Glutamatergic neuron (in vitro differentiated cells): Measurements from ENCODE around the gene EDC4. TPM values are rescaled to one million over a fixed set of nuclear protein-coding genes. Genes with fewer than 3 reads are reported as not detected.

Experiments used
- DNase-seq: peaks from one replicate; pipeline ENCODE4 v3.0.0; 2022
- H3K27ac Mint-ChIP-seq: one replicate; pipeline ENCODE4 v1.8.0; 2020; ENCODE audit warnings: mild to moderate bottlenecking, mixed read lengths, inconsistent platforms; ENCODE audit not compliant: unreplicated experiment
- H3K27me3 Mint-ChIP-seq: one replicate; pipeline ENCODE4 v1.8.0; 2020; ENCODE audit warnings: mild to moderate bottlenecking, moderate library complexity, mixed read lengths, inconsistent platforms; ENCODE audit not compliant: unreplicated experiment
- H3K36me3 Mint-ChIP-seq: one replicate; pipeline ENCODE4 v1.8.0; 2020; ENCODE audit warnings: mild to moderate bottlenecking, mixed read lengths, inconsistent platforms; ENCODE audit not compliant: unreplicated experiment
- H3K4me1 Mint-ChIP-seq: one replicate; pipeline ENCODE4 v1.8.0; 2020; ENCODE audit warnings: mild to moderate bottlenecking, low read depth, mixed read lengths, inconsistent platforms; ENCODE audit not compliant: unreplicated experiment
- H3K4me3 Mint-ChIP-seq: one replicate; pipeline ENCODE4 v1.8.0; 2020; ENCODE audit warnings: mild to moderate bottlenecking, mixed read lengths, inconsistent platforms; ENCODE audit not compliant: unreplicated experiment
- H3K9me3 Mint-ChIP-seq: one replicate; pipeline ENCODE4 v1.8.0; 2020; ENCODE audit warnings: mild to moderate bottlenecking, moderate library complexity, mixed read lengths, inconsistent platforms; ENCODE audit not compliant: unreplicated experiment
- long read RNA-seq: library from polyadenylated mRNA; unstranded; transcript quantifications from one replicate; pipeline ENCODE4 v2.0.0, GENCODE V29; 2020; ENCODE audit not compliant: unreplicated experiment
- total RNA-seq: library from RNA; stranded (reverse); fragmentation: NEBNext Ultra II Directional; extraction: Animal tissue kit (Norgen Biotek cat#: 25700); gene quantifications from one replicate; pipeline ENCODE4 v1.2.1, GENCODE V29; 2021; ENCODE audit not compliant: unreplicated experiment
- TF ChIP-seq, protein P1 (sequence below): fragments of 200-600 bp; sonication (generic); IDR thresholded peaks from one replicate; pipeline ENCODE4 v1.5.0; 2021; ENCODE audit not compliant: partially characterized antibody, unreplicated experiment

The EDC4 gene
- 142 TPM for total RNA-seq
- long read RNA-seq, full-length matches to known transcripts: 5 of 10 reads
- long read RNA-seq, partial matches to known transcripts: 4 of 10 reads
- long read RNA-seq, other reads (novel, unspliced or antisense): 1 of 10 reads

DNA sequence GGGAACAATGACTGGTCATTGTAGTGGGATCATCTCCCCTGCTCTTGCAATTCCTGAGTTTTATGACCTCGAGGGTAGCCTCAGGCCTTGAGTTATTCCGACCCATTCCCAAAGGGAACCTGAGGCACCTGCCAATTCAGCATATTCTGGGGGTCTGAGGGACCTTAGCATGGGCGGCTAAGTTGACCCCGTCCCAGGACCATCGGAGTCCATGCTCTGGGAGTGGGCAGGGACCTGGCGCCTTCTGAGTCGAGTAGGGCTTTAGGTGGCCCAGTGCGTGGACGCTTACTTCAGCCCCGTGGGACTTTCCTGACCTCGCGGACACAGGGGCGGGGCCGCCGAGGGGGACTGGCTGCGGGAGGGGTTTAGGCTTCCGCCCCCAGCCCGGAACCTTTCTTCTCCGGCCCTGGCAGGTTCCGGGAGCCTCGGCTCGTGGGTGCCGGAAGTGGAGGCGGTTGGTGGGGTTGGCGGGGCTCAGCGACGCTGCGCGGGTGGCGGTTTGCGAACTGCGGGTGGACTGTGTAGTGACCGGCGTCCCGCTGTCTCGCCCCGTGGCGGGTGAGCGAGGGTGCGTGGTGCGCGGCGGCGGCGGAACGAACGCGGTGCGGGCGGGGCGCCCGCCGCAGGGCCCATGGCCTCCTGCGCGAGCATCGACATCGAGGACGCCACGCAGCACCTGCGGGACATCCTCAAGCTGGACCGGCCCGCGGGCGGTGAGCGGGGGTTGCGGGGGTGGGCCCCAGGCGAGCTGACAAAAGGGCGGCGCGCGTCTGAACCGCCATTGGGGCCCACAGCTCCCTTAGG is at the start of gene EDC4:
Gene EDC4, plus strand, starts transcription at position 422 of the 804 bp plus-strand sequence. Its CDS starts 210 bp downstream, at position 632.
- Mint-ChIP-seq H3K36me3 (no peaks in the 10 kb centered on the region), H3K4me1 (peaks cover 14% of the 10 kb centered on the region), H3K27me3 (peaks cover 3% of the 10 kb centered on the region), H3K9me3 (peaks cover 10% of the 10 kb centered on the region), H3K4me3 (peak within 1 kb of the TSS; percentile 94), H3K27ac (peak within 1 kb of the TSS; percentile 91)
- peak; percentile 88 for DNase-seq
- TF ChIP-seq, protein P1, sequence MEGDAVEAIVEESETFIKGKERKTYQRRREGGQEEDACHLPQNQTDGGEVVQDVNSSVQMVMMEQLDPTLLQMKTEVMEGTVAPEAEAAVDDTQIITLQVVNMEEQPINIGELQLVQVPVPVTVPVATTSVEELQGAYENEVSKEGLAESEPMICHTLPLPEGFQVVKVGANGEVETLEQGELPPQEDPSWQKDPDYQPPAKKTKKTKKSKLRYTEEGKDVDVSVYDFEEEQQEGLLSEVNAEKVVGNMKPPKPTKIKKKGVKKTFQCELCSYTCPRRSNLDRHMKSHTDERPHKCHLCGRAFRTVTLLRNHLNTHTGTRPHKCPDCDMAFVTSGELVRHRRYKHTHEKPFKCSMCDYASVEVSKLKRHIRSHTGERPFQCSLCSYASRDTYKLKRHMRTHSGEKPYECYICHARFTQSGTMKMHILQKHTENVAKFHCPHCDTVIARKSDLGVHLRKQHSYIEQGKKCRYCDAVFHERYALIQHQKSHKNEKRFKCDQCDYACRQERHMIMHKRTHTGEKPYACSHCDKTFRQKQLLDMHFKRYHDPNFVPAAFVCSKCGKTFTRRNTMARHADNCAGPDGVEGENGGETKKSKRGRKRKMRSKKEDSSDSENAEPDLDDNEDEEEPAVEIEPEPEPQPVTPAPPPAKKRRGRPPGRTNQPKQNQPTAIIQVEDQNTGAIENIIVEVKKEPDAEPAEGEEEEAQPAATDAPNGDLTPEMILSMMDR: no peak

GRCh38 chr16:67825119-67825518 is 47.7 kb upstream of the EDC4 start:
- Mint-ChIP-seq H3K27ac (no peak overlapping the region), H3K9me3 (peaks cover 3% of the 10 kb centered on the region), H3K4me3 (no peak overlapping the region), H3K36me3 (peaks cover 18% of the 10 kb centered on the region), H3K27me3 (peaks cover 12% of the 10 kb centered on the region), H3K4me1 (no peaks in the 10 kb centered on the region)
- no peak for DNase-seq
- TF ChIP-seq, protein P1: no peak

- no peak overlapping the region for H3K4me3 Mint-ChIP-seq
Measured at GRCh38 chr16:67825906-67826305, 46.9 kb upstream of the EDC4 start.

DNA sequence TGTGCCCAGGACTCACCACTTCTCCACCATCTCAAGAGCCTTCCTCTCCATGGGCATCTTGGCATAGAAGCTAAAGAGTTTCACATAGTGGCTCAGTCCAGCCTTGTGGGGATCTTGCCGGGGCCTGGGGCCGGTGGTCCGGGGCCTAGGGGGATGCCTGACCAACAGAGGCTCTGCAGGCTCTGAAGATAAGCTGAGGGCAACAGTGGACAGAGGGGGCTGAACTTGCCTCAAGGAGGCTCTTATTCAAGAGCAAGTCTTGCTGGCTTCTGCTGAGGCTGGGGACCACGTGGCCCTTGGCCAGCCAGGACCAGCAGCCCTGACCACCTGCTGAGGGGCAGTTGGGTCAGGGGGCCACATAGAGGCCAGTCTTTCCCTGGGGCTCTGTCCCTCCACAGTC is 44.2 kb upstream of the EDC4 start:
- H3K27me3 Mint-ChIP-seq: peaks cover 12% of the 10 kb centered on the region
- H3K36me3 Mint-ChIP-seq: peaks cover 14% of the 10 kb centered on the region
- TF ChIP-seq, protein P1: no peak
- H3K4me1 Mint-ChIP-seq: peaks cover 4% of the 10 kb centered on the region
- no peak for DNase-seq
- H3K9me3 Mint-ChIP-seq: peaks cover 8% of the 10 kb centered on the region
- no peak overlapping the region for H3K27ac Mint-ChIP-seq
- no peak overlapping the region for H3K4me3 Mint-ChIP-seq

More at GRCh38 chr16:67825906-67826305, 46.9 kb upstream of the EDC4 start:
- peaks cover 18% of the 10 kb centered on the region for H3K36me3 Mint-ChIP-seq
- H3K9me3 Mint-ChIP-seq: peaks cover 3% of the 10 kb centered on the region
- H3K27me3 Mint-ChIP-seq: peaks cover 8% of the 10 kb centered on the region
- TF ChIP-seq, protein P1: no peak
- DNase-seq: no peak
- no peaks in the 10 kb centered on the region for H3K4me1 Mint-ChIP-seq
- H3K27ac Mint-ChIP-seq: no peak overlapping the region

- H3K36me3 Mint-ChIP-seq: peaks cover 5% of the 10 kb centered on the region
- peaks cover 7% of the 10 kb centered on the region for H3K9me3 Mint-ChIP-seq
- peak overlapping the region; percentile 67 for H3K27ac Mint-ChIP-seq
- DNase-seq: no peak
- TF ChIP-seq, protein P1: no peak
- H3K4me3 Mint-ChIP-seq: peak overlapping the region; percentile 83
- peaks cover 7% of the 10 kb centered on the region for H3K27me3 Mint-ChIP-seq
- H3K4me1 Mint-ChIP-seq: peaks cover 4% of the 10 kb centered on the region
Measured at GRCh38 chr16:67833030-67833414, 39.8 kb upstream of the EDC4 start.
